ENCODE measurements around the gene CHRFAM7A.
"Not testable (repeated sequence)": the region's sequence is repeated elsewhere in the genome, so short reads cannot be mapped to it uniquely, and the experiment has no call there.

Gene CHRFAM7A

DNA sequence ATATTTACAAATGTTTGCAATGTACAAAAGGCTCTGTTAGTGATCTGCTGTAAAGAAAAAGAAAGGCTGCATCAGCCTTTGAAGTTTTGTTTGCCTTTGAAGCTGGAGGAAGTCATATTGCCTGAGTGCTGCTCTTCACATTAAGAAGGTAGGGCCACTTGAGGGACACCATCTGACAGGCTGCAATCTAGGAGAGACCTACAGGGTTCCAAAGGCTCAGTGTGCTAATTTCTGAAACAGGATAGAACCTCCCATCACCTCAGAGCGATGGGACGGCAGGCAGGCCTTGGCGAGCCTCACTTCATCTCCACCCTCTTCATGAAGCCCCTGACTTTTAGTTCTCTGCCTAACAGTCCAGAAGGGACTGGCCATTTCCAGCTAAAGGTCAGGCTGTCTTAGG lies 77.6 kb downstream of the CHRFAM7A start:
- not testable (repeated sequence) for DNase-seq

DNA sequence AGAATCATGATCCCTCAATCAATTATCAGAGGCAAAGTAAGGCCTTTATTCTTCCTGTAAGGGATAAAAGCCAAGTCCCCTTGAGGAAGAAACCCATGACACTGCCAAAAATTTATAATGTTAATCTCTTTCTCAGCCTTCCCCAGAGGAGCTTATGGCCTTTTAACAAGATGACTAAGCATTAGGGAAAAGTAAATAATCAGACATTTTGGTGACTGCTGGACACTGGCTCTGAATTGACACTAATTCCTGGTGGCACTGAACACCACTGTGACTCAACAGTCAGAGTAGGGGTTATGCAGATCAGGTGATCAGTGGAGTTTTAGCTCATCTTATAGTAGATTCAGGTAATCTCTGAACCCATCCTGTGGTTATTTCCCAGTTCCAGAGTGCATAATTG lies 82.8 kb downstream of the CHRFAM7A start:
- not testable (repeated sequence) for DNase-seq
